Activated T-cell treated with anti-CD3 and anti-CD28 coated beads, Interleukin-2, amount 50 U/mL, for 1 hour (primary cell): ENCODE measurements around the gene CTIF.
"Not testable (repeated sequence)": the region's sequence is repeated elsewhere in the genome, so short reads cannot be mapped to it uniquely, and the experiment has no call there.

ENCODE experiments used
- DNase-seq: peaks from one replicate; pipeline ENCODE4 v3.0.0-alpha.2; 2020

The CTIF gene

DNA sequence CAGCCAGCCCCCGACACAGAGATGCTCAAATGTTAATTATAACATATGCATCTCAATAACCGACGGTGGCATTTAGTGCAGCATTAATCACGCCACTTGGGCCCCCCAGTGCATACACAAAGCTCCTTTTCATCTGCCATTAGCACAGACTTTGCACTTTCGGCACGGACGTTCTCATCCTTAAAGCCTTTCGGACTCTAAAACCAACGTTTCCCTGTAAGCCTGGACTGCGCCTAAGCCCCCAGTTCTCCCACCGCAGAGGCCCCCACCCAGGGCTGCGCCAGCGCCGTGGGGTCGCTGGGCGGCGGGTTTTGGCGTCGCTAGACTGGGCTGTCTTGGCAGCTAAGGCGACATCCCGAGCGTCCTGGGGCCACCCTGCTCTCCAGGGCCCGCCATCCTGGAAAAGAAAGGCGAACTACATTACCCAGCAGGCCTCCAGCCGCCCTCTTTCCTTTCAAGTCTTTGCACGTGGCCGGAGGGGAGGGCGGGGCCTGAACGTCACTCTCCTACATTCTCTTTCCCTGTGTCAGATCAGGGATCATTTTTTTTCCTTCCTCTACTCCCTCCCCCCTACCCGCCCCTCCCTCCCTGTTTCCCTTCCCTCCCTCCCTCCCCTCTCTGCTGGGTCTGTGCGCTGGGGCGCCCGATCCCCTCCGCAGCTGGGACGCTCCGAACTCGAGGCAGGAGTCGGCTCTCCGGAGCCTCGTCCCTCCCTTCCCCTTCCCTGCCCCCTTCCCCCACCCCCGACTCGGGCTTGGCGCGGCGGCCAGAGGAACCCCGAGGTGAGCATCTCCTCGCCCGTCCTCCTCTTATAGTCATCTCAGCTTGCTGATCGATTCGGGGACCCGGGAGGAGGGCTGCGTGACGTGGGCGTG is at the start of gene CTIF:
CTIF (plus strand) TSS at position 501 of the 875 bp plus-strand sequence. CDS start 80,535 bp downstream, outside the sequence.
- peak; percentile 54 for DNase-seq

DNA sequence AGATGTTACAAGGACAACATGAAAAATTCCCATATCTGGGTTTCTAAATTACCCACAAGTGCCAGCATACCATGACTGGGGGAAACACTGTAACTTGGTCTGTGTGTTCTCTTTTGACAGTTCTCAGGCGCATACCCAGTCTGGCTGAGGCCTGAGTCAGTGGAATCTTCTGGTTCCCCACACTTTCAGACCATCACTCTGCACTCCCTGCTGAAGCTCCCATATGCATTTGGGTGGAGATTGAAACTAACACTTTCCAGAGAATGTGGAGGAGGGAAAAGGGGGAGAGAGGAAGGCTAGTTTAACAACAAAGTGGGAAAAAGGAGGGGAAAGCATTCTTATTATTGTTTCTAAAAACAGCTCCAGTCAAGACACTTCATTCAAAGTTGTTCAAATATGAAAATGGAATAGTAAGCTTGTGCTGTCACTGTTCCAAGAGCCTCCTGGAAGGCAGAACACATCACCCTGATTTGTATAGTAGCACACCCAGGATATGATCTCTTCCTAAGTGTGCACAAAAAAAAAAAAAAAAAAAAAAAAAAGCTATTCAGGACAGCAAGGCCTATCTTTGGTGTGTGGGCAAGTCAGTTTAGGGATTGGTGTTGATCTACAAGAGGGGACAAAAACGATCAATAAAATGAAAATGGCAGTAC is 48.1 kb upstream of the CTIF start:
- DNase-seq: no peak

DNA sequence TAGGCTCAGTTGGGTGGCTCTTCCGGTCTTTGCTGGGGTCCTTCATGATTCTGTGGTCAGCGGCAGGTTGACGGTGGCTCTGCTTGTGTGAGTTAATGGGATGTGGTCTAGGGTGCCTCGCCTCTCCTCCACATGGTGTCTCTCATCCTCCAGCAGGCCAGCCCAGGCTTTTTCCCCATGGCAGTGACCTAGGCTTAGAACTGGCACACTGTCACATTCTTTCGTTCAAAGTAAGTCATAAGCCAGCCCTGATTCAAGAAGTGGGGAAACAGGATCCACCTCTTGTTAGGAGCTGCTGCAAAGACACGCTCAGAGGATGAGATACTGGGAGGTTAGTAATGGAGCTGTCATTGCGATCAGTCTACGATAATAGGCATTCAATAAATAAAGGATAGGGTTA is 46.0 kb upstream of the CTIF start:
- DNase-seq: no peak

DNA sequence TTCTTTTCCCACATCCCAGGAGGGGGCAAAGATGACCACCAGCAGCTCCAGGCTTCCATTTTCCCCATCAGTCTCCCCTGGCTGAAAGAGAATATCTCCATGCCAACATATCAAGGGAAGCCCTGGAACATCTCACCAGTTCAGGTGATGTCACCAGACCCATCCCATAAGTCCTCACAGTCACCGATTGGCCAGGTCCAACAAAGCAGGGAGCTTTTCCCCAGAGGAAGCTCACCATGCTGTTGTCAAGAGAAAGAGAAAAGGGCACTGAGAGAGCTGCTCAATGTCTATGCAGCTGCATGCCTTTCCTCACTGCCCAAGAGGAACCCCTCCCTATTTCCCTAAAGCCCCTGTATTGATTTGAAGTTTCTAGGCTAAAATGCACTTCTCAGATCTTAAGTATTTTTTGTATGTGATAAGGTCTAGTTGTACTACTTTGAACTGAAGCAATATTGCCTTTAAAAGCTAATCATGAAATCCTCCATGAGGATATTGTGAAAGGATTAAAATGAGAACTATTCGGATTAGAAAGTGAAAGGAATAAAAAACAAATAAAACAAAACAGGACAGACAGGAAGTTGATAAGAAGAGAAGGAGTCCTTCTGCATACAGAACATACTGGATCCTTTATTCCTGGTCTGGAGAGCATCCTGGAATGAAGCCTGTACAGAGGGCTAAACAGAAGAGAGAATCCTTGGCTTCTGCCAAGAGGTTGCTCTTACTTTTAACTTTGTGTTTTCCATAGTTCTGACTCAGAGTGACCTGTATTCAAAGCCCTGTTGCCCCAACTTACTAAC is 45.2 kb upstream of the CTIF start:
- no peak for DNase-seq

DNA sequence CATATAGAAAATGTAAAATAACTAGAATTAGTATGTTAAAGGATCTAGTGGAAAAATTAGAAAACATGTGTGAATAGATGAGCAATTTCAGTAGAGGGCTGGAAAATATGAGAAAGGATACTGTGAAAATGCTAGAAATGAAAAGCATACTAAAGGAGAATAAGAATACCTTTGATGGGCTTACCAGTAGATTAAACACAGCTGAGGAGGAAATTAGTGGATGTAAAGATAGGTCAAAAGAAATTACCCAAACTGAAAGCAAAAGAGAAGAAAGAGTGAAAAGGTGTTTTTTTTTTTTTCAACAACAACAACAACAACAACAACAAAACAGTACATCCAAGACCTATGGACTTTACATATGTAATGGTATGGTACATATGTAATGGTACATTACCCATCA is 41.0 kb upstream of the CTIF start:
- DNase-seq: no peak

DNA sequence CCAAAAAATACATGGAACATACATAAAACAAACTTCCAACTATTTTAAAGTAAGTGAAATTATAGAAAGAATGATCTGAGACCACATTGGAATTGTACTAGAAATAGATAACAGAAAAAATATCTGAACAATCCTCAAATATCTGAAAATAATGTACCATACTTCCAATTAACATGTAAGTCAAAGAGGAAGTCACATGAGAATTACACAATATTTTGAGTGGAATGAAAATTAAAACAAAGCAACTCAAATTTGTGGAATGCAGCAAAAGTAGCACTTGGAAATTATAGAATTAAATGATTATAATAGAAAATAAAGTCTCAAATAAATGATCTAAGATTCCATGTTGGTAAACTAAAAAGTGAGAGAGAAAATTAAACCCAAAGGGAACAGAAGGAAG is 38.3 kb upstream of the CTIF start:
- no peak for DNase-seq

DNA sequence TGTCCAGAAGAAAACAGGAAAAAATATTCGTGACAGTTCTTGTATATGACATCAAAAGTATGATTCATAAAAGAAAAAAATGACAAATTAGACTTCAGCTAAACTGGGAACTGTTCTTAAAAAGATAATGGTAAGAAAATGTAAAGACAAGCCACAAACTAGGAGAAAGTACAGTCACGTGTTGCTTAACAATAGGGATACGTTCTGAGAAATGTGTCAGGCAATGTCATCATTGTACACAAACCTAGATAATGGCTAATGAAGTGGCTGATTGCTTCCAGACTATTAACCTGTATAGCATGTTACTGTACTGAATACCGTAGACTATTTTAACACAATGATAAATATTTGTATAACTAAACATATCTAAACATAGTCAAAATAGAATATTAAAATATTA is 35.9 kb upstream of the CTIF start:
- no peak for DNase-seq

DNA sequence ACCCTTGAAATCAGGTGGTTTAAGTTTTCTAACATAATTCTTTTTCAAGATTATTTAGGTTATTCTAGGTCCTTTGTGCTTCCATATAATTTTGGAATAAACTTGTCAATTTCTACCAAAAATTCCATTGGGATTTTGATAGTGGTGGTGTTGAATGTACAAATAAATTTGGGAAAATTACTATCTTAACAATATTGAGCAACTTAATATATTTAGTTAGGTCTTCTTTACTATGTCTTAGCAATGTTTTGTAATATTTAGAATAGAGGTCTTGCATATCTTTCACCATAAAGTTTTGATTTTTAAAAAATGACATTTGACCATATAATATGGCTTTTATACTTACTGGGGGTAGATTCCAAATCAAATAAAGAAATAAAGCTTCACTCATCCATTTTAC is 34.0 kb upstream of the CTIF start:
- no peak for DNase-seq

DNA sequence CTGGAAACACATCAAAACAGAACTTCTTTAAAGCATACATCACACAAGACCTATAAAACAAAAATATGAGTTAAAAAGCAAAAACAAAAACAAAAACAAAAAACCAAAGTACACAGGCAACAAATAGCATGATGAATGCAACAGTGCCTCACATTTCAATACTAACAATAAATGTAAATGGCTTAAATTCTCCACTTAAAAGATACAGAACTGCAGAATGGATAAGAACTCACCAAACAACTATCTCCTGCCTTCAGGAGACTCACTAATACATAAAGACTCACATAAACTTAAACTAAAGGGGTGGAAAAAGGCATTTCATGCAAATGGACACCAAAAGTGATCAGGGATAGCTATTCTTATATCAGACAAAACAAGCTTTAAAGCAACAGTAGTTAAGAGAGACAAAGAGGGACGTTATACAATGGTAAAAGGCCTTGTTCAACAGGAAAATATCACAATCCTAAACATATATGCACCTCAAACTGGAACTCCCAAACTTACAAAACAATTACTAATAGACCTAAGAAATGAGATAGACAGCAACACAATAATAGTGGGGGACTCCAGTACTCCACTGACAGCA is 31.8 kb upstream of the CTIF start:
- not testable (repeated sequence) for DNase-seq

DNA sequence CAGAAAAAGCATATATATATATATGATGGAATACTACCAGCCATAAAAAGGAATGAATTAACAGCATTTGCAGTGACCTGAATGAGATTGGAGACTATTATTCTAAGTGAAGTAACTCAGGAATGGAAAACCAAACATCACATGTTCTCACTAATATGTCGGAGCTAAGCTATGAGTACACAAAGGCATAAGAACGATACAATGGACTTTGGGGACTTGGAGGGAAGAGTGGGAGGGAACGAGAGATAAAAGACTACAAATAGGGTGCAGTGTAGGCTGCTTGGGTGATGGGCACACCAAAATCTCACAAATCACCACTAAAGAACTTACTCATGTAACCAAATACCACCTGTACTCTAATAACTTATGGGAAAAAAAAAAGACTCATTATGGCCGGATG is 26.3 kb upstream of the CTIF start:
- DNase-seq: not testable (repeated sequence)

DNA sequence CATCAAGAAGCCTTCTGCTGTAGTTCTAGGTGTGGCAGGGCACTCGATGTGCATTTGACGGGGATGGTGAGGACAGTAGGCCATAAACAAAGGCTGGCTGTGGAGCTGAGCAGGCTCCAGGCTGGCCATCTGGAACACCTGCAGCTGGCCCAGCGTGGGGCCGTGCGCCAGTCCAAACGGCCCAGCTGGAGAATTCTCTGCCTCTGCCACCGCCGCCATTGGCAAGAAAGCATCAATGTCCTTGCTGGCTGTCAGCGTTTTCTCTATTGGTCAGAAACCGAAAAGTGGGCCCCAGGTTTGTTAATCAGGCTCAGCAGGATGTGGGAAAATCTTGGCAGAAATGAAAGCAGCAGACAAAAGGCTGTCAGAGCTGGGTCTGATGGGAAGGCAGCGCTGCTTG is 24.0 kb upstream of the CTIF start:
- DNase-seq: no peak

DNA sequence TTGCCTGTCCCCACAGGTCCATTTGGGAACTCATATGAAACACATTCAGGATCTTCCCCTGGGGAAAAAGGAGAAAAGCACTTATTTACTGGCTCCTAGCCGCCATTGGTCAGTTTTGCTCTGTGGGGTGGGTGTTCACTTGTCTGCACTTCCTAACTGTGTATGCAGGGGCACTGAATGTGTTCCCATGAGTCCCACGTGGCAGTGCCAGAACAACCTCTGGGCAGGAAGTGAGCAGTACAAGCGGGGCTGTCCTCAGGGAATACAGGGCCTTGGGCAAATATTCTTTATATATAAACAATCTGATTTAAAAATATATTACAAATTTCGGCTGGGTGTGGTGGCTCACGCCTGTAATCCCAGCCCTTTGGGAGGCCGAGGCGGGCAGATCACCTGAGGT is 21.8 kb upstream of the CTIF start:
- no peak for DNase-seq

DNA sequence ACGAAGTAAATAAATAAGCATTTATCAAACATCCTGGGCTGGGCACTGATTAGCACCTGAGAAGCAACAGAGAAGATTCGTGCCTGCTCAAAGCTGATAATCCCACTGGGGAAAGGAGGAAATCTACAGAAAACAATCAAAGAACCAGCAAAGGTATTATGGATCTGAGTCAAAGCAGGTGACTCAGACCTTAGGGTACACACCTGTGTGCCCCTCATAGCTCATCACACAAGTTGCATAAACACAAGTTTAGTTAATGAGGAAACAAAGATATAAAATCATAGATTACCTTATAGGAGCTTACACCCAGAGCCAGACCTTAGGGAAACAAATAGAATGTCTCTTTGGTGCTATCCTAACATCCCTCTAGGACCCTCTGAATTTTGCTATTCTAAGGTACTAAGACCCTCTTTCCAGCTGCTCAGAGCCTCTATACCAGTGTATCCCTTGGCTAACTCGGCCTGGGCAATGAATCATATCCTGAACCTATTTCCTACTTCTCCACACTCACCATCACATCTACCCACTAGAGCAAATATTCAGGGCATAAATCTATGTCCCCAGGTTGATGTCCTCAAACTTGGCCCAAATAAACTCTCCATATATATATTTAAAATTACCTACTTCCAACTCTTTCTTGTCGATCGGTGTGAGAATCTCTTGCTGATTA is 19.3 kb upstream of the CTIF start:
- DNase-seq: no peak

DNA sequence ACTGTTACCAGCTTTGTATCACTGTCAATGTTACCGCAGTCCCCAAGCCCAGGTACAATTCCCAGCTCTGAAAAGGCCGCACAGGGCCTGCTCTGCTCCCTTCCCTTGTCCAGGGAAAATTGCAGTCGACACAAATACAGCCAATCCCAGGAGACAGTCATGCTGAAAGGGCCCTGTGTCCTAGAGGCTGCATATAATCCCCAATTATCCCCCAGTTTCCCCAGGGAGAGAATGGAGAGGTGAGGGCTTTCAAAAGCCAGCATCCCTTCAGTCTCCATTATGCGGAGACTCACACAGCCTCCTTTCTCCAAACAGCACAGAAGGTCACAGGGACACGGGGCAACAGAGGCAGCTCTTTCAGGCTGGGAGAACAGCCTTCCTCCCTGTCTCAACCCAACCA is 17.1 kb upstream of the CTIF start:
- DNase-seq: no peak

DNA sequence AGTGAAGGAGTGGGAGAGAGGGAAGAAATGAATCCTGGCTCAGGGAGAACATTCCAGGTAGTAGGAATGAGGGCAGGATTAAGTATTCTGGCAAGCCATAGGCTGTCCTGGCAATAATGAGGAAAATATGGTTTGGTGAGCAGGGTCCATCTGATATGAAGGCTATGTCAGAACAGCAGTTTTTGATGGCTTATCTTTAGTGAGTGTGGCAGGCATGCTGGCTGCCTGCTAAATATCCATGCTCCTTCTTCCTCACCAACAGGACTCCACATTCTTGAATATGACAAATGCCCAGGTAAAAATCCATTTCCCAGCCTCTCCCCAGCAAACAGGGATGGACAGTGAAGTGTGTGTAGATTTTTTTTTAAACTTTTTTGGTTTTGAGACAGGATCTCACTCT is 13.2 kb upstream of the CTIF start:
- DNase-seq: no peak

DNA sequence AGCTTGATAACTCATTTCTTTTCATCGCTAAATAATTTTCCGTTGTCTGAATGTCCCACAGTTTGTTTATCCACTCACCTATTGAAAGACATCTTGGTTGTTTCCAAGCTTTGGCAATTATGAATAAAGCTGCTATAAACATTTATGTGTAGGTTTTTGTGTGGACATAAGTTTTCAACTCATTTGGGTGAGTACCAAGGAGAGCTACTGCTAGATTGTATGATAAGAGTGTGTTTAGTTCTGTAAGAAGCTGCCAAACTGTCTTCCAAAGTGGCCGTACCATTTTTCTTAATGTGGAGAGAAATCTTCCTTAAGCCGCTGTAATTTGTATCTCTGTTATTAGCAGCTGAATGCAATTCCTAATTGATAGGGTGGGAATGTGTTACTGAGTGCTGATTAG is 11.4 kb upstream of the CTIF start:
- no peak for DNase-seq

DNA sequence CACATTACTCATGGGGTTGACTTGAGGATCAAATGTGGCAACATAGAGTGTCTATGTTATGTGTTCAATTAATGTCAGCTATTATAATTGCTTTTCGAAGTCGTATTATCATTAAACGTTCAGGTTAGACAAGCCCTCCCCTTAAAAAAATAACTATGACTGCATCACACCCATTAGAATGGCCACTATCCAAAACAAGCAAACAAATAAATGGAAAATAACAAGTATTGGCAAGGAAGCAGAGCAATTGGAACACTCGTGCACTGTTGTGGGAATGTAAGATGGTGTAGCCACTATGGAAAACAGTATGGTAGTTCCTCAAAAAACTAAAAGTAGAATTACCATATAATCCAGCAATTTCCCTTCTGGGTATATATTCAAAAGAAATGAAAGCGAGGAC is 10.0 kb upstream of the CTIF start:
- no peak for DNase-seq

DNA sequence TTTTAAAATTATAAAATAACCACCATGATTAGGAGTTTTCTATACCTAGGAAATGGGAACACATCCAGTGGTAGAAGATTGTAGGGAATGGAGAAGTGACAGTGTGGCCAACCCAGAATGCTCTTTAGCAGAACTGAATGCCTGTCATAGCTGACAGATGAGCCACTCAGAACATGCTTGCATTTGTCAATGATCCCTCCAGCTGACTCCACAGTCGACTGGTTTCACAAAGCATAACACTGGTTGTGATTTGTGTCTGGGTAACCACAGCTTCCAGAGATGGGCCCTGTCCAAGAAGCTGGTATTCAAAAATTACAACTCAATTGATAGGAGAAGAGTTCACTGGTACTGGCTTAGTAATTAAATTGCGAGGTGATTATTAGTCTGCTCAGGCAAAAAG is 9.0 kb upstream of the CTIF start:
- no peak for DNase-seq

DNA sequence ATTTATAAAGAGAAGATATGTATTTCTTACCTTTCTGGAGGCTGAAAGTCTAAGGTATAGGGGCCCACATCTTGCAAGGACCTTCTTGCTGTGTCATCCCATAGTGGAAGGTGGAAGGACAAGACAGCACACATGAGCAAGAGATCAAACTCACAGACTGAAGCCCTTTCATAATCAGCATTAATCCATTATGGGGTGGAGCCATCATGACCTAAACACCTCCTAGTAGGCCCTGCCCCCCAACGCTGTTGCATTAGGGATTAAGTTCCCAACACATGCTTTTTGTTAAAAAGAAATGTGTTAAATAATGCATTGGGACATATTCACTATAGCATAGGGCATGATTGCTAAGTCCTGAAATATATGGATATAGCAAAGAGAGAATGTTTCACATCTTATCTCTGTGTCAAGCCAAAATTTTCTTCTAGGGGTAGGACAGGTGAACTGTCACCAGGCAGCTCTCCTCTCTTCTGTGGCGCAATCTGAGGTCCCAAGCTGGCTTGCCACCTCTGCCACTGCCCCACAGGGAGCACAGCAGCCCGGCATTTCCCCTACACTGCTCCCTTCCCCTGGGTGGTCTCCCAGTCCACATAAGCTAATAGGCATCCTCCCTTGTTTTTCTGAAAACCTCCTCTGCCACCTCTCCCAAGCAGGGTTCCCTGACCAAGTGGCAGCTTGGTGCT is 8.3 kb upstream of the CTIF start:
- DNase-seq: no peak

DNA sequence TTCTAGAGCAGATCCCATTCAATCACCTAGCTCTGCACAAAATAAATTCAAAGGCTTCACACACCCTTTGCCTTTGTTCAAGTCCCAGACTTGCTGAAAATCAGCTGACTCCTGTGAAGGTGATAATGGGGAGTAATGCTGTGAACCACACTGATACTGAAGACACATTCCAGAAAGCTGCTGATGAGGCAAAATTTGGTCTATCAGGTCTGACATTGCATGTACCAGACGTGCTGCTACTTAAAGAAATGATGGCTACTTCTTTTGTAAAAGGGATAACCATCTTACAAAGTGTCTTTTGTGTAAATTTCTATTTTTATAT is 7.8 kb upstream of the CTIF start:
- no peak for DNase-seq

DNA sequence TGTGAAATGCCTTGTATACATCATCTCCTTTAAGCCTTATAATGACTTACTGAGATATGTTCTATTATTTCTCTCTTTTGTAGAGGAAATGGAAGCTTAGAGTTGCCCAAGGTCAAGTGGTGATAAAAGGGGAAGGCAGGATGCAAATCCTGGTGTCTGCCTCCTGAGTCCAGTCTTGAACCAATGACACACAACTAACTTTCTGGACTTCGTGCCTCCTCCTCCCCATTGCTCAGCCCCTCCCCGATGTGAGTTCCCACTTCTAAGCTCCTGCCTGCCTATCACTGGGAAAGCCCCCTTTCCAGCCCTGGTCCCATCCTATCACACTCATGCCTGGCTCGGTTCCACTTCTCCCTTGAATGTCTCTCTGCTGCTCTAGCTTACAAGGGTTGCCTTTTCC is 6.9 kb upstream of the CTIF start:
- no peak for DNase-seq

DNA sequence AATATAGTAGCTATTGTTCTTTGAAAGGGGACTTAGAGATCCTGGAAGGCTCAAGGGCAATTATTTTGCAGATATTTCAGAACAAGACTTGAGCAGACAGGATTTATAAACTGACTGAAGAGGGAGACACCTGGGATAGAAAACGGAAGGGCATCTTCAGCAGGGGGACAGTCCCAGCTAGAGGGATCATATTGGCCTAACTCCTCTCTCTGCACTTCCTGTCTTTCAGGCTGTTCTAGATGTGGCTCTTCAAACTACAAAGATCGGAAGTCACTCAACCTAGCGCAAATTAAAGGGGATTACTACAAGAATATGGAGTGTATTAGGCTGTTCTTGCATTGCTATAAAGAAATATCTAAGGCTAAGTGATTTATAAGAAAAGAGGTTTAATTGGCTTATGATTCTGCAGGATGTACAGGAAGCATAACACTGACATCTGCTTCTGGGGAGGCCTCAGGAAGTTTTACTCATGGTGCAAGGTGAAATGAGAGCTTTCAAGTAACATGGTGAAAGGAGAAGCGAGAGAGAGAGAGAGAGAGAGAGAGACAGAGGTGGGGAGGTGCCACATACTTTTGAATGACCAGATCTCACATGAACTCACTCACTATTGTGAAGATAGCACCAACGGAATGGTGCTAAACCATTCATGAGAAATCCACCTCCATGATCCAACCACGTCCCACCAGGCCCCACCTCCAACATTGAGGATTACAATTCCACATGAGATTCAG is 5.3 kb upstream of the CTIF start:
- no peak for DNase-seq
